Inflammatory macrophage (primary cell): ENCODE results near the gene AK2.
"Not testable (repeated sequence)": the region's sequence is repeated elsewhere in the genome, so short reads cannot be mapped to it uniquely, and the experiment has no call there.

Experiments
- DNase-seq, 2 donors: peaks; one replicate each; pipeline ENCODE4 v3.0.0-alpha.2; 2020 to 2022

AK2 gene

GRCh38 chr1:32997381-32997891, 39.2 kb downstream of the AK2 start:
- peak; percentile 19 to 35 for DNase-seq

GRCh38 chr1:32993324-32993636, 43.4 kb downstream of the AK2 start:
- not testable (repeated sequence) for DNase-seq

- DNase-seq, result peak; percentile 92 to 93
These were observed 44.0 kb downstream of the AK2 start for GRCh38 chr1:32992489-32993323.

- no peak for DNase-seq
These were observed 44.7 kb downstream of the AK2 start for GRCh38 chr1:32991819-32992488.

DNA sequence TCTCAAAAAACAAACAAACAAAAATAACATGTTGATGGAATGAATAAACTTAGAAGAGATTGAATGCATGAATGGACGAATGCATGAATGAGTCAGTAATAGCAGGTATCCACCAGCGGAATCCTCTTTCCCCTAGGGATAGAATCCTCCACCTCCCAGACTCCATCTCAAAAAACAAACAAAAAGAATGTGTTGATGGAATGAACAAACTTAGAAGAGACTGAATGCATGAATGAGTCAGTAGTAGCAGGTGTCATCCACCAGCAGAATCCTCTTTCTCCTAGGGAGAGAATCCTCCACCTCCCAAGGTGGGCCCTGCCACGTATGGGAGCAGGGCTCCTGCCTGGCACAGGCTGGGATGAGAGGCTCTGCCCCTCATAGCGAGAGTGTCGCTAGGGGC, 45.3 kb downstream of the AK2 start:
- no peak for DNase-seq

DNA sequence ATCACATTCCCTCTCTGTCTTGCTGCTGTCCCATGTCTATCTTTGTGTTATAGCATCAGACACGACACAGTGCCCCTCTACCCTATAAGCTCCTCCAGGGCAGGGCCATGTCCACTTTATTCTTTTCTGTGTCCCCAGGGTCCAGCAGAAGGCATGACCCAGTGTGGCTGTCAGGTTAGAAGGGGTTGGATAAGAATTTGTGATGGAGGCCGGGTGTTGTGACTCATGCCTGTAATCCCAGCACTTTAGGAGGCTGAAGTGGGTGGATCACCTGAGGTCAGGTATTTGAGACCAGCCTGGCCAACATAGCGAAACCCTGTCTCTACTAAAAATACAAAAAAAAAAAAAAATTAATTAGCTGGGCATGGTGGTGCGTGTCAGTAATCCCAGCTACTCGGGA, 45.8 kb downstream of the AK2 start:
- DNase-seq, result no peak

- DNase-seq, result peak; percentile 92 to 94
These were observed 47.3 kb downstream of the AK2 start for GRCh38 chr1:32989160-32990050.

DNA sequence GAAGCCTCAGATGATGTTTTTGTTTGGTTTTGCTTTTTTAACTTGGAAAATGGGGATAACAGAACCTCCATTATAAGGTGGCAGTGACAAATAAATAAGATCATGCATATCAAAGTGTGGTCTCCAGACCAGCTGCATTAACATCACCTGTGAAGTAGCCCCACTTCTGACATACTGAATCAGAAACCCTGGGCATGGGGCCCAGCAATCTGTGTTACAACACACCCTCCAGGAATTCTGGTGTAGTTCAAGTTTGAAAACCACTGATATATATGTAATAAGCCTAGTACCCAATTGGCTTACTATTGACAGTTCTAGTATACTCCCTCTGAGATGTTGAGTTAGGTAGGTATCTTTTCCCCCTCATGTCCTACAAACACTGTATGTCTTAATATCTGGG, 48.0 kb downstream of the AK2 start:
- DNase-seq, result no peak

- peak; percentile 26 to 59 for DNase-seq
These were observed 51.5 kb downstream of the AK2 start for GRCh38 chr1:32985226-32985625.

DNA sequence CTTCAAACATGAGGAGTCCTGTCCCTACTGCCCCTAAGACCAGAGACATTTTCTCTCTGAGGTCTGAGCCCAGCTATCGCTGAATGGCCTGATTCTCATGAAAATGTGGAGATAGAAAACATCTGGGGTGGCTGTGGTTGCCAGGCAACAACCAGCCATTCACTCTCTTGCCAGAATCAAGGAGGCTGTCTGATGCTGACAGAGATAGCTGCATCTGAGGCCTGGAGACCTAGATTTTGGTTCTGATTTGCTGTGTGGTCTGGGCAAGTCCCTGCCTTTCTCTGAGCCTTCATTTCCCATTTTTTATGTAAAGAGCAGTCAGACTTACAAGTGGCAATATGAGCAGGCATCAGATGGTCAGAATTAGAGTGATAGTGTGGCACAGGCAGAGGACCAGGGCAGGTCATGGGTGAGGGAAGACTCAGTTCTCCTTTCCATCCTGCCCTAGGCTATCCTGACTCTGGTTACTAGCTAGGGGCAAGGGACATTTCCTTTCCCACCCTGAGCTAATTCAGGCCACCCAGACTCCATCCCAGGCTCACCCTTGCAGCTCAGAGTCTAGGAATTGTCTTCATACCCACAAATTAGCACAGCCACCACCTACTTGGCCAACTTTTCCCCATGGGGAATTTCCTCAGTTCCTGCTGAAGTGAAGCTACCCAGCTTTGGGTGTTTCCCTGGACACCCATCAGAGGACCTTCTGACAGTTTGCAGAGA, 52.1 kb downstream of the AK2 start:
- DNase-seq, result peak; percentile 30 to 46

DNA sequence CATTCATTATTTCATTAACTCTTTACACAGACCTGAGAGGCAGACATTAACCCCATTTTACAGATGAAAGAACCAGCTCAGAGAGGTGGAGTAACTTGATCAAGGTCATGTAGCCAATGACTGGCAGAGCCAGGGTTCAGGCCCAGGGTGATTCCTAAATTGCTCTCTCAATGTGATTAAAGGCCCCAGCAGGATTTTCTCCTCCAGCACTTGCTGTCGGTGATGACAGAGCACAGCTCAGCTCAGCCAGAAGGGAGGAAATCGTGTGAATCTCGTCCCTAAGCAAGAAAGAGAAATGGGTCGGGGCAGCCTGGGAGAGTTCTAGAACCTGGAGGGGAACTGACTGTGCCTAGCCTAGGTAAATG, 52.6 kb downstream of the AK2 start:
- DNase-seq, result no peak

GRCh38 chr1:32983020-32983419, 53.7 kb downstream of the AK2 start:
- DNase-seq, result no peak

GRCh38 chr1:32981003-32981901, 55.4 kb downstream of the AK2 start:
- DNase-seq, result peak; percentile 90 to 96

DNA sequence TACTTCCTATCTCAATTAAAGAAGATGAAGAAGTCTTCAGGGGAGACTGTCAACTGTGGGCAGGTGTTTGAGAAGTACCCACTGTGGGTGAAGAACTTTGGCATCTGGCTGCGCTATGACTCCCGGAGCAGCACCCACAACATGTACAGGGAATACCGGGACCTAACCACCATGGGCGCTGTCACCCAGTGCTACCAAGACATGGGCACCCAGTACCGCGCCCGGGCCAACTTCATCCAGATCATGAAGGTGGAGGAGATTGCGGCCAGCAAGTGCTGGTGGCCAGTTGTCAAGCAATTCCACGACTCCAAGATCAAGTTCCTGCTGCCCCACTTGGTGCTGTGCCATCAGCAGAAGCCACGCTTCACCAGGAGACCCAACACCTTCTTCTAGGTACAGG, 56.6 kb downstream of the AK2 start:
- DNase-seq, result no peak

GRCh38 chr1:32978854-32979253, 57.8 kb downstream of the AK2 start:
- DNase-seq, result no peak

- no peak for DNase-seq
These were observed 59.1 kb downstream of the AK2 start for GRCh38 chr1:32977546-32978087.

DNA sequence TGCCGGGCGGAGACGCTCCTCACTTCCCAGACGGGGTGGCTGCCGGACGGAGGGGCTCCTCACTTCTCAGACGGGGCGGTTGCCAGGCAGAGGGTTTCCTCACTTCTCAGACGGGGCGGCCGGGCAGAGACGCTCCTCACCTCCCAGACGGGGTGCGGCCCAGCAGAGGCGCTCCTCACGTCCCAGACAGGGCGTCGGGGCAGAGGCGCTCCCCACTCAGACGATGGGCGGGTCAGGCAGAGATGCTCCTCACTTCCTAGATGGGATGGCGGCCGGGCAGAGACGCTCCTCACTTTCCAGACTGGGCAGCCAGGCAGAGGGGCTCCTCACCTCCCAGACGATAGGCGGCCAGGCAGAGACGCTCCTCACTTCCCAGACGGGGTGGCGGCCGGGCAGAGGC, 61.6 kb downstream of the AK2 start:
- not testable (repeated sequence) for DNase-seq

- DNase-seq, result not testable (repeated sequence)
These were observed 63.2 kb downstream of the AK2 start for GRCh38 chr1:32973458-32973857.

GRCh38 chr1:32972814-32973428, 63.8 kb downstream of the AK2 start:
- peak in 1 of 2 donors; percentile 17 for DNase-seq

- DNase-seq, result no peak
These were observed 65.1 kb downstream of the AK2 start for GRCh38 chr1:32971576-32971975.

- no peak for DNase-seq
These were observed 65.5 kb downstream of the AK2 start for GRCh38 chr1:32971156-32971555.
